ENCODE results near the gene DNAJB12. TPM values are rescaled to one million over a fixed set of nuclear protein-coding genes. Genes with fewer than 3 reads are reported as not detected.

DNAJB12 gene
- total and polyA plus RNA-seq, 3 donors from 2014 or later = 50.3 to 57.6 (median 52.4) TPM

Small RNA genes lying within 50 kb of the gene (small RNA-seq; reads per million reads assigned to genes)
- 0 reads per million in 2 donors for gene RNU6-805P

Other genes starting within 250 kb of the DNAJB12 start
- 10 to 100 TPM; 43.8 to 47.9 TPM for gene ANAPC16, start 138.9 kb downstream of the DNAJB12 start, total RNA-seq
- gene ANAPC16, start 138.9 kb downstream of the DNAJB12 start, polyA plus RNA-seq (ENCODE audit: insufficient read depth, low read depth, low replicate concordance) = 96.0 TPM
- 10 to 100 TPM; 48.8 to 58.3 TPM for gene ASCC1, start 138.6 kb downstream of the DNAJB12 start, total RNA-seq
- 47.4 TPM for gene ASCC1, start 138.6 kb downstream of the DNAJB12 start, polyA plus RNA-seq (ENCODE audit: insufficient read depth, low read depth, low replicate concordance)
- 10 to 100 TPM; 69.6 to 94.3 TPM for gene DDIT4, start 81.0 kb downstream of the DNAJB12 start, total RNA-seq
- gene DDIT4, start 81.0 kb downstream of the DNAJB12 start, polyA plus RNA-seq (ENCODE audit: insufficient read depth, low read depth, low replicate concordance) = 46.6 TPM

Data from testis (tissue), 3 donors.